ENCODE data around the gene ZBTB20.

Gene ZBTB20

GRCh38 chr3:114718898-114719210, 428.2 kb downstream of the ZBTB20 start:
- DNase-seq, result no peak

GRCh38 chr3:114718071-114718897, 428.8 kb downstream of the ZBTB20 start:
- DNase-seq, result no peak

- DNase-seq, result no peak
These were observed 430.2 kb downstream of the ZBTB20 start for GRCh38 chr3:114716916-114717315.

- DNase-seq, result no peak
These were observed 431.0 kb downstream of the ZBTB20 start for GRCh38 chr3:114716126-114716525.

GRCh38 chr3:114714957-114715460, 432.1 kb downstream of the ZBTB20 start:
- DNase-seq, result no peak

- DNase-seq, result peak in 1 of 51 donors; percentile 24
These were observed 432.9 kb downstream of the ZBTB20 start for GRCh38 chr3:114714237-114714636.

- no peak for DNase-seq
These were observed 434.2 kb downstream of the ZBTB20 start for GRCh38 chr3:114712728-114713492.

GRCh38 chr3:114711321-114711886, 435.7 kb downstream of the ZBTB20 start:
- no peak for DNase-seq

- no peak for DNase-seq
These were observed 438.0 kb downstream of the ZBTB20 start for GRCh38 chr3:114709102-114709501.

GRCh38 chr3:114707252-114707860, 439.7 kb downstream of the ZBTB20 start:
- no peak for DNase-seq

GRCh38 chr3:114706591-114707232, 440.4 kb downstream of the ZBTB20 start:
- no peak for DNase-seq

- no peak for DNase-seq
These were observed 446.4 kb downstream of the ZBTB20 start for GRCh38 chr3:114700637-114701234.

- DNase-seq, result no peak
These were observed 448.7 kb downstream of the ZBTB20 start for GRCh38 chr3:114698146-114699105.

GRCh38 chr3:114697401-114697800, 449.7 kb downstream of the ZBTB20 start:
- DNase-seq, result no peak

GRCh38 chr3:114694251-114694650, 452.8 kb downstream of the ZBTB20 start:
- DNase-seq, result no peak

GRCh38 chr3:114691871-114692270, 455.2 kb downstream of the ZBTB20 start:
- DNase-seq, result no peak

- no peak for DNase-seq
These were observed 456.2 kb downstream of the ZBTB20 start for GRCh38 chr3:114690911-114691310.

GRCh38 chr3:114687151-114687550, 459.9 kb downstream of the ZBTB20 start:
- DNase-seq, result no peak

GRCh38 chr3:114686621-114687020, 460.5 kb downstream of the ZBTB20 start:
- DNase-seq, result no peak

- DNase-seq, result peak in 3 of 51 donors; percentile 1 to 10 (median 3)
These were observed 461.9 kb downstream of the ZBTB20 start for GRCh38 chr3:114685161-114685560.

All from hypothalamus (tissue), 51 donors.